ENCODE measurements around the gene SLC13A4.
"Not testable (repeated sequence)": the region's sequence is repeated elsewhere in the genome, so short reads cannot be mapped to it uniquely, and the experiment has no call there.

The SLC13A4 gene

GRCh38 chr7:135690566-135690965, 37.4 kb downstream of the SLC13A4 start:
- no peak for DNase-seq

GRCh38 chr7:135687466-135687865, 40.5 kb downstream of the SLC13A4 start:
- DNase-seq, result no peak

GRCh38 chr7:135685306-135686084, 42.5 kb downstream of the SLC13A4 start:
- no peak for DNase-seq

GRCh38 chr7:135684699-135685098, 43.3 kb downstream of the SLC13A4 start:
- no peak for DNase-seq

GRCh38 chr7:135684136-135684535, 43.9 kb downstream of the SLC13A4 start:
- no peak for DNase-seq

- no peak for DNase-seq
Observed at GRCh38 chr7:135683609-135684008, 44.4 kb downstream of the SLC13A4 start.

GRCh38 chr7:135682191-135682590, 45.8 kb downstream of the SLC13A4 start:
- DNase-seq, result no peak

GRCh38 chr7:135681762-135682161, 46.2 kb downstream of the SLC13A4 start:
- DNase-seq, result no peak

GRCh38 chr7:135678612-135679575, 49.1 kb downstream of the SLC13A4 start:
- no peak for DNase-seq

- no peak for DNase-seq
Observed at GRCh38 chr7:135673360-135673706, 54.7 kb downstream of the SLC13A4 start.

- no peak for DNase-seq
Observed at GRCh38 chr7:135672560-135673359, 55.2 kb downstream of the SLC13A4 start.

- no peak for DNase-seq
Observed at GRCh38 chr7:135670179-135670578, 57.8 kb downstream of the SLC13A4 start.

GRCh38 chr7:135669774-135670173, 58.2 kb downstream of the SLC13A4 start:
- no peak for DNase-seq

- not testable (repeated sequence) for DNase-seq
Observed at GRCh38 chr7:135668852-135669395, 59.1 kb downstream of the SLC13A4 start.

GRCh38 chr7:135667626-135668025, 60.4 kb downstream of the SLC13A4 start:
- not testable (repeated sequence) for DNase-seq

- DNase-seq, result no peak
Observed at GRCh38 chr7:135666846-135667245, 61.1 kb downstream of the SLC13A4 start.

GRCh38 chr7:135666156-135666555, 61.8 kb downstream of the SLC13A4 start:
- DNase-seq, result no peak

GRCh38 chr7:135665042-135665441, 62.9 kb downstream of the SLC13A4 start:
- DNase-seq, result no peak

- DNase-seq, result no peak
Observed at GRCh38 chr7:135664046-135664589, 63.9 kb downstream of the SLC13A4 start.

GRCh38 chr7:135662373-135663114, 65.4 kb downstream of the SLC13A4 start, which contains the start of gene STMP1:
TSS of gene STMP1 (plus strand) at chr7:135662514.
- peak; percentile 52 for DNase-seq

GRCh38 chr7:135662123-135662372, 65.9 kb downstream of the SLC13A4 start:
- DNase-seq, result no peak
